Renal cortex interstitium (tissue), 11 donors: ENCODE measurements around the gene TMBIM1. TPM values are rescaled to one million over a fixed set of nuclear protein-coding genes. Genes with fewer than 3 reads are reported as not detected.

Experiments used
- DNase-seq, 11 donors: peaks; one replicate each; pipeline ENCODE4 v3.0.0-alpha.2; 2013; ENCODE audit warnings: low read depth in 9 of 11, low spot score in 4 of 11; ENCODE audit errors: extremely low read depth in 1 of 11
- polyA plus RNA-seq, 3 donors: library from polyadenylated mRNA; unstranded; fragments of 120-200 nt; gene quantifications; one replicate each; pipeline ENCODE4 v1.2.1, GENCODE V29; 2013; ENCODE audit not compliant: insufficient read length in 3 of 3

Gene TMBIM1
- polyA plus RNA-seq, 3 donors: 80.7 to 94.1 (median 87.4) TPM

- DNase-seq: no peak
These were observed 47.6 kb downstream of the TMBIM1 start for GRCh38 chr2:218244665-218245064.

GRCh38 chr2:218244204-218244603, 48.1 kb downstream of the TMBIM1 start:
- DNase-seq: no peak

- DNase-seq: no peak
These were observed 53.4 kb downstream of the TMBIM1 start for GRCh38 chr2:218238887-218239286.

DNA sequence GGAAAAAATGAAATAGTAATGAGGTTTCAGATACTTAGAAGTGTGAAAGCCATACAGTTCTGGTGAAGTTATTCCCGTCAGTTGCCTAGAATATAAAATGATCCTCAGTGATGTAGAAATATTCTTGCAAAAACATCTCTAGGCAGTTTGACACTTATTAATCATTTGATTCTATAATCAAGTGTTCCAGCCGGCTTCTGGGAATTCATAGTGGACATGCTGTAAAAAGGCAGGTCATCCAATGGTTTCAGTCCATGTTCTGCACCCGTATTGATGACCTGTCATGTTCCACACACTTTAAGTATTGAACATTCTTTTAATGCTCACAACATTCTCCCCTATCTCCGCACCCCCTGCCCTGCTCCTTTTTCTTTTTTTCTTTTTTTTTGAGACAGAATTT, 55.5 kb downstream of the TMBIM1 start:
- no peak for DNase-seq

- no peak for DNase-seq
These were observed 57.3 kb downstream of the TMBIM1 start for GRCh38 chr2:218235017-218235416.

GRCh38 chr2:218234521-218234920, 57.8 kb downstream of the TMBIM1 start:
- no peak for DNase-seq

GRCh38 chr2:218233543-218233942, 58.8 kb downstream of the TMBIM1 start:
- no peak for DNase-seq

- DNase-seq: no peak
These were observed 61.4 kb downstream of the TMBIM1 start for GRCh38 chr2:218230882-218231281.

DNA sequence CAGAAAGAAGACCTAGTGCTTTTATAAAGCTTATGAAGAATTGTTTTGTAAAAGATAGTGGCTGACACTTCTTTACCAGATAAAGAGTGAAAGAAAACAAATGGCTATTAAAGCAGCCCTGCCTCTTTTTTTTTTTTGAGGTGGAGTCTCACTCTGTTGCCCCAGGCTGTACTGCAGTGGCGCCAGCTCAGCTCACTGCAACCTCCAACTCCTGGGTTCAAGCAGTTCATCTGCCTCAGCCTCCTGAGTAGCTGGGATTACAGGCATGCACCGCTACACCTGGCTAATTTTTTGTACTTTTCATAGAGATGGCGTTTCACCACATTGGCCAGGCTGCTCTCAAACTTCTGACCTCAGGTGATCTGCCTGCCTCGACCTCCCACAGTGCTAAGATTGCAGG, 62.5 kb downstream of the TMBIM1 start:
- DNase-seq: no peak

- no peak for DNase-seq
These were observed 63.1 kb downstream of the TMBIM1 start for GRCh38 chr2:218229239-218229638.

- no peak for DNase-seq
These were observed 63.8 kb downstream of the TMBIM1 start for GRCh38 chr2:218228366-218229090.

GRCh38 chr2:218226903-218227302, 65.4 kb downstream of the TMBIM1 start:
- no peak for DNase-seq

Other genes with a start within 250 kb of the TMBIM1 start
- under 1 TPM; 0.09 to 0.41 (median 0.23) TPM for gene RUFY4, start 223.2 kb downstream of the TMBIM1 start, polyA plus RNA-seq
- under 1 TPM; 0.11 to 0.58 (median 0.17) TPM for gene CXCR2, start 166.5 kb downstream of the TMBIM1 start, polyA plus RNA-seq
- under 1 TPM in 2 of 3 donors, not detected in 1; 0.06 to 0.16 TPM for gene CXCR1, start 125.5 kb downstream of the TMBIM1 start, polyA plus RNA-seq
- gene ARPC2, start 75.3 kb downstream of the TMBIM1 start, polyA plus RNA-seq: 100 to 1,000 TPM; 228 to 253 (median 236) TPM
- gene GPBAR1, start 31.5 kb downstream of the TMBIM1 start, polyA plus RNA-seq: 1 to 10 TPM; 1.2 to 2.0 (median 2.0) TPM
- 100 to 1,000 TPM; 115 to 132 (median 117) TPM for gene AAMP, start 22.4 kb downstream of the TMBIM1 start, polyA plus RNA-seq
- gene PNKD, start 22.0 kb downstream of the TMBIM1 start, polyA plus RNA-seq: 100 to 1,000 TPM in 2 of 3 donors, 10 to 100 TPM in 1; 87.3 to 104 (median 103) TPM
- gene CATIP, start 64.4 kb upstream of the TMBIM1 start, polyA plus RNA-seq: 1 to 10 TPM; 4.5 to 8.0 (median 4.9) TPM
- 1 to 10 TPM in 2 of 3 donors, under 1 TPM in 1; 0.99 to 2.2 (median 1.6) TPM for gene SLC11A1, start 89.8 kb upstream of the TMBIM1 start, polyA plus RNA-seq
- 100 to 1,000 TPM; 122 to 161 (median 157) TPM for gene CTDSP1, start 107.4 kb upstream of the TMBIM1 start, polyA plus RNA-seq
- 10 to 100 TPM; 21.3 to 41.5 (median 21.6) TPM for gene VIL1, start 126.6 kb upstream of the TMBIM1 start, polyA plus RNA-seq